Epidermal melanocyte (primary cell): ENCODE results near the gene CRYBA4.
A peak's percentile ranks its signal among the peaks of the same experiment; 100 is the strongest.

Experiments used
- DNase-seq: peaks from one replicate; pipeline ENCODE4 v3.0.0; 2011; ENCODE audit warnings: low spot score; ENCODE audit not compliant: insufficient read length

Gene CRYBA4

GRCh38 chr22:26660356-26660755, 38.6 kb downstream of the CRYBA4 start:
- DNase-seq = no peak

GRCh38 chr22:26660961-26661578, 39.3 kb downstream of the CRYBA4 start:
- no peak for DNase-seq

- no peak for DNase-seq
Measured at GRCh38 chr22:26662160-26662559, 40.4 kb downstream of the CRYBA4 start.

- DNase-seq = no peak
Measured at GRCh38 chr22:26663374-26663923, 41.7 kb downstream of the CRYBA4 start.

- DNase-seq = no peak
Measured at GRCh38 chr22:26665813-26666231, 44.1 kb downstream of the CRYBA4 start.

GRCh38 chr22:26667140-26667539, 45.4 kb downstream of the CRYBA4 start:
- DNase-seq = no peak

- no peak for DNase-seq
Measured at GRCh38 chr22:26669060-26669481, 47.3 kb downstream of the CRYBA4 start.

GRCh38 chr22:26670459-26670858, 48.7 kb downstream of the CRYBA4 start:
- no peak for DNase-seq

GRCh38 chr22:26671317-26672059, 49.7 kb downstream of the CRYBA4 start:
- no peak for DNase-seq

- no peak for DNase-seq
Measured at GRCh38 chr22:26672060-26672471, 50.3 kb downstream of the CRYBA4 start.

GRCh38 chr22:26672590-26673468, 51.1 kb downstream of the CRYBA4 start:
- DNase-seq = peak; percentile 81

GRCh38 chr22:26673486-26673885, 51.7 kb downstream of the CRYBA4 start:
- DNase-seq = no peak

GRCh38 chr22:26674211-26675190, 52.7 kb downstream of the CRYBA4 start:
- no peak for DNase-seq

GRCh38 chr22:26675687-26676268, 54.0 kb downstream of the CRYBA4 start:
- no peak for DNase-seq

GRCh38 chr22:26677217-26677616, 55.5 kb downstream of the CRYBA4 start:
- DNase-seq = no peak

- peak; percentile 62 for DNase-seq
Measured at GRCh38 chr22:26679003-26679629, 57.4 kb downstream of the CRYBA4 start.
